ENCODE measurements around the gene FBRSL1. TPM values are rescaled to one million over a fixed set of nuclear protein-coding genes. Genes with fewer than 3 reads are reported as not detected.

Gene FBRSL1
- total and polyA plus RNA-seq, 3 donors from 2014 or later: 51.1 to 98.9 (median 88.3) TPM

- DNase-seq: no peak
- H3K4me3 ChIP-seq: no peak overlapping the region
- H3K27me3 ChIP-seq: no peaks in the 10 kb centered on the region
- H3K27ac ChIP-seq: peak overlapping the region in 1 of 2 donors; percentile 11
- 80 to 85% methylated on average over 1 to 9 of the region's 9 CpGs for WGBS, 2 donors
- intact Hi-C loops (cut with DNase I; ENCODE audit: low total_unique reads): no loop called here
- H3K9me3 ChIP-seq: no peaks in the 10 kb centered on the region
- peaks cover 82% of the 10 kb centered on the region for H3K4me1 ChIP-seq
- no peaks in the 10 kb centered on the region for H3K36me3 ChIP-seq (ENCODE audit: low read depth, missing control alignments)
- no peak for TF ChIP-seq CTCF (IDR thresholded peaks at IDR 0.05)
Measured at GRCh38 chr12:132500856-132501180, 10.9 kb downstream of the FBRSL1 start.

GRCh38 chr12:132501204-132501940 is 11.4 kb downstream of the FBRSL1 start:
- Histone ChIP-seq H3K9me3 (no peaks in the 10 kb centered on the region), H3K27ac (peak overlapping the region in 1 of 2 donors; percentile 11), H3K27me3 (no peaks in the 10 kb centered on the region), H3K4me3 (no peak overlapping the region), H3K4me1 (peaks cover 82% of the 10 kb centered on the region), H3K36me3 (ENCODE audit: low read depth, missing control alignments) (no peaks in the 10 kb centered on the region)
- intact Hi-C loops (cut with DNase I; ENCODE audit: low total_unique reads): no loop called here
- TF ChIP-seq POLR2A (IDR thresholded peaks at IDR 0.05) (no peak), CTCF (IDR thresholded peaks at IDR 0.05) (no peak)
- DNase-seq: no peak
- WGBS, 2 donors: 72 to 89% methylated on average over 11 to 26 of the region's 27 CpGs

- Histone ChIP-seq H3K27me3 (no peaks in the 10 kb centered on the region), H3K9me3 (no peaks in the 10 kb centered on the region), H3K36me3 (ENCODE audit: low read depth, missing control alignments) (no peaks in the 10 kb centered on the region), H3K27ac (no peak overlapping the region), H3K4me3 (no peak overlapping the region), H3K4me1 (peaks cover 89% of the 10 kb centered on the region)
- TF ChIP-seq CTCF (IDR thresholded peaks at IDR 0.05): no peak
- no peak for TF ChIP-seq POLR2A (IDR thresholded peaks at IDR 0.05)
- no peak for DNase-seq
- intact Hi-C loops (cut with DNase I; ENCODE audit: low total_unique reads): no loop called here
- WGBS, 2 donors: 70 to 83% methylated on average over 13 to 16 of the region's 24 CpGs
Measured at GRCh38 chr12:132502149-132502881, 12.4 kb downstream of the FBRSL1 start.

- Histone ChIP-seq H3K36me3 (ENCODE audit: low read depth, missing control alignments) (no peaks in the 10 kb centered on the region), H3K9me3 (no peaks in the 10 kb centered on the region), H3K27ac (no peak overlapping the region), H3K27me3 (no peaks in the 10 kb centered on the region), H3K4me1 (peaks cover 92% of the 10 kb centered on the region), H3K4me3 (no peak overlapping the region)
- TF ChIP-seq POLR2A (IDR thresholded peaks at IDR 0.05) (no peak), CTCF (IDR thresholded peaks at IDR 0.05) (no peak)
- DNase-seq: no peak
- WGBS, 2 donors: 71 to 84% methylated on average over 1 to 8 of the region's 8 CpGs
- intact Hi-C loops (cut with DNase I; ENCODE audit: low total_unique reads): no loop called here
Measured at GRCh38 chr12:132502882-132503193, 12.9 kb downstream of the FBRSL1 start.
